Measurements from ENCODE around the gene ZNF621.
A peak's percentile ranks its signal among the peaks of the same experiment; 100 is the strongest.
"Not testable (repeated sequence)": the region's sequence is repeated elsewhere in the genome, so short reads cannot be mapped to it uniquely, and the experiment has no call there.

The ZNF621 gene

DNA sequence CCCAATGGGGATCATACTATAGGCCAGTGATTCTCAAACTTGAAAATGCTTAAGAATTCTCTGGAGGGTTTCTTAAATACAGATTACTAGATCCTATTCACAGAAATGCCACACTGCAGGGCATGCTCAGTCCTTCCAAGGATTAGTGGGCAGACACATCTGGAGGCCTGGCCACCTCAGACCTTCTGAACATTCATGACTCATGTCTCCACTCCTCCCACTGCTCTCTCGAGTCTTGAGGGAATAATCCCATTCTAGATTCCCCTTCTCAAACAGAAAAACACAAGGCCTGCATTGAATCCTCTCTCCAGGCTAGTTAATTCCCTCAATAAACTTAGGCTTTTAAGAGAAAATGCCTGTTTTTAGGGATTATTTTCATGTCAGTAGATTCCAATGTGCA is 22.1 kb downstream of the ZNF621 start:
- DNase-seq, result peak; percentile 50

DNA sequence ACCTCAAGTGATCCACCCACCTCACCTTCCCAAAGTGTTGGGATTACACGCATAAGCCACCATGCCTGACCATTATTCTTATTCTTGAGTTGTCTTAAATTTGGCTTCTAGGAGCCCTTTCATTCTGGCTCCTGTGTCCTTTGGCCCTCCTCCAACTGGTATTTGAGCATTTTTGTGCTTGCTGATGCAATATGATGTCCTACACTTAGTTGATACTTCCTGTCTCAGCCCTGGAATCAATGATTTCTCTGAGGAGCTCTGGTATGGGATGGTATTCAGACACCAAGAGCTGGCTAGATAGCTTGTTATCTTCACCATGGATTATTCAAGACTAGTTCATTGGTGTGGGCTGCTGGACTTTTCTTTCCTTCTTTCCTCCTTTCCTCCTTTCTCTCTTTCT is 25.4 kb downstream of the ZNF621 start:
- DNase-seq, result no peak

DNA sequence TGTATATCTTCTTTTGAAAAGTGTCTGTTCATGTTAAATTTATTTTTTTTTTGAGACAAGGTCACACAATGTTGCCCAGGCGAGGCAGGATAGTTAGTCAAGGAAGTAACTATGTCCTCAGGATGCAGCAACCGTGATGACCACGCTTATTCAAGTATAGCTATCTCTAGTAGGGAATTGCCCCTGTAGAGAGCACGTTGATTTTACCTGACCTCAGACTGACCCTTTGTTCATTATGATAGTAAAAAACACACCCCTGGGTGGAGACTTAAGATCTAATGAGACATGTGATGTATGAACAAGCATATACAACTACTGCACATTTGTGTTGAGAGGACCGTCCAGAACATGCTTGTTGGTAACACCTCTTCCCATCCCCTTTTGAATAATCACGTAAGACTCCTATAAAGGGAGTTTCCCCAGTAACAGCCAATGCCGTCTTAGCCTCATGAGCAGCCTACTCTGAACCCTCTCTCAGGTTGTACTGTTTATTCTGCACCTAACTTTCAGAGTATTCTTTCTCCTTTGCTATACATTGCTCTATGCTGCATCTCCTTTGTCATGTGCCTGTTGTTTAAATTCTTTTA is 32.9 kb downstream of the ZNF621 start:
- no peak for DNase-seq

DNA sequence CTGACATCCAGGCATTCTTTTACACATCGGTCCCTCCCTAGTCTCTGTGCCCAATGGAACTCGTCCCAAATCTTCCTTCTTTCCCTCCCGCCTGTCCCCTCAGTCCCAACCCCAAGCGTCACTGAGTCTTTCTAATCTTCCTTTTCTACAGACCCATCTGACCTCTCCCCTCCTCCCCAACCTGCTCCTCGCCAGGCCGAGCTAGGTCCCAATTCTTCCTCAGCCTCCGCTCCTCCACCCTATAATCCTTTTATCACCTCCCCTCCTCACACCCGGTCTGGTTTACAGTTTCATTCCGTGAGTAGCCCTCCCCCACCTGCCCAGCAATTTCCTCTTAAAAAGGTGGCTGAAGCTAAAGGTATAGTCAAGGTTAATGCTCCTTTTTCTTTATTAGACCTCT is 37.7 kb downstream of the ZNF621 start:
- DNase-seq, result peak; percentile 40

DNA sequence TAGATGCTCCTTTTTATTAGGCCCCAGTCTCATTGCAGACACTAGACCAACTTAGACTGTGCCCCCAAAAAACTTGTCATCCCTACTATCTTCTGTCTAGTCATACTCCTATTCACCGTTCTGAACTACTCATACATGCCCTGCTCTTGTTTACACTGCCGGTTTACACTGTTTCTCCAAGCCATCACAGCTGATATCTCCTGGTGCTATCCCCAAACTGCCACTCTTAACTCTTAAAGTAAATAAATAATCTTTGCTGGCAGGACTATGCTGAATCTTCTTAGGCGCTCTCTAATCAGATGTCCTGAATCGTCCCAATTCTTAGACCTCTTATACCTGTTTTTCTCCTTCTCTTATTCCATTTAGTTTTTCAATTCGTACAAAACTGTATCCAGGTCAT is 40.9 kb downstream of the ZNF621 start:
- DNase-seq, result not testable (repeated sequence)

DNA sequence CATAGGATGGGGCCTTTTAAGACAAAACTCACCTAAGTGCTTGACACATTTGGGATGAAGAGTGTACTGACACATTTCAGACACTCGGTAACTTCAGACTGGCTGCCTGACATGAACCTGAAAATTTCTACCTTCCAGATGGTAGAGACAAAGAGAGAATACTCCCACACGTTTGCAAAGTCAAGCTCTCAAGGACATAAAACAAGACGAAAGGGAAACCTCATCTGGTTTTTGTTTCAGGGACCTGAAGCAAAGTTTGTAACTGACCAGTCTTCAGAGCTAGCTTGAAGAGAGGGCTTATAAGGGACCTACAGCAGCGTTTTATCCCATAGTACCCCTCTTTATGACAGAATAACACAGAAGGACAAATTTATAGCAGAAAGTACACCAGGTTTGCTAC is 41.9 kb downstream of the ZNF621 start:
- DNase-seq, result no peak

DNA sequence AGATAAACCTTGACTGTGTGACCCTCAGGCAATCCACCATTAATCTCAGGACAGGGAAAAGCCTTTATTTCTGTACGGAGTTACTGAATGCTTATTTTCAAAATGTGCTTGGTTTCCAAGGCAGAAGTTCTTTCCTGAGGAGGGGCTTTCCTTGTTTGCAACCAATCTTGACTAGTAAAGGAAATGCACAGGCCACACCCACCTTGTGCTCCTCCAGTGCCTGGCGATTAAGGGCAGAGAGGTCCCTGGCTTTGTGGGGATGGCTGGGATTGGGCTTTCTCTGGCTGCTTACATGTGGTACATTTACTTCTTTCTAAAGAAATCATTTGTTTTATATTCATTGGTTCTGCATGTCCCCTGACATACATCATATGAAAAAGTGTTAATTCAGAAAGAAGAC is 47.8 kb downstream of the ZNF621 start:
- no peak for DNase-seq

DNA sequence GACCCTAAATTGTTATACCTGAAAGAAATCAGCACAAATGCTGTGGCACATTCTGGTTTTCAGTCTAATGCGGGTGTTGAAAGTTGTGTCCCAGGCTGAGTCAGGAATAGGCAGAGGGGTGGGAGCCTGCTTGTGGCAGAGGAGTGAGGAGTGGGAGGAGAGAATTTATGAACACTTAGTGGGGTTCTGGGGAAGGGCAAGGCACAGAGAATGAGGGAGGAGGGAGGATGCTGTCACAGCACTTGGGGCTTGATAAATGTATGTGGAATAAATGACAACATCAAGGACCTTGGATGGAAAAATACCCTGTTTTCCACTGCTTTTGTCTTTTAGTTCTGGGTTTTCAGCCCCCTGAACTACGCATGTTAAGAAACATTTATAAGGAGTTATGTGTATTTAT is 49.3 kb downstream of the ZNF621 start:
- DNase-seq, result no peak

DNA sequence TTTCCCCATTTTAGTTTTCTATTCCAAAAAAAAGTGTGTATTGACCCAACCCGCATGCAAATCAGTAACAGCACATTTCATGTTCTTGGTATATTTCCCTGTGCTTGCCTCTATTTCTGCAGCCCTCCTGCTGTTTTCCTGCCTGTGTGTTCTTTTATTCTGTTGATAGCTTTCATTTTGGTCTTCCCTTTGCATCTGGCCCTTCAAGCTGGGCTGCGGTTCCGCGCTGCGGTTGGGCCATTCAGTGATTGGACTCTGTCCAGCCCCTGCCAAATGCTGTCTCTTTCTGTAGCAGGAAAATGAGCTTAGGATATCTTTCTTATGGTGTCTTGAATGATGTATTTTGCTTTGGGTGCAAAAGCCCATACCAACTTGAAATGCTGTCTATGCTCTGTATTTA is 49.9 kb downstream of the ZNF621 start:
- no peak for DNase-seq

DNA sequence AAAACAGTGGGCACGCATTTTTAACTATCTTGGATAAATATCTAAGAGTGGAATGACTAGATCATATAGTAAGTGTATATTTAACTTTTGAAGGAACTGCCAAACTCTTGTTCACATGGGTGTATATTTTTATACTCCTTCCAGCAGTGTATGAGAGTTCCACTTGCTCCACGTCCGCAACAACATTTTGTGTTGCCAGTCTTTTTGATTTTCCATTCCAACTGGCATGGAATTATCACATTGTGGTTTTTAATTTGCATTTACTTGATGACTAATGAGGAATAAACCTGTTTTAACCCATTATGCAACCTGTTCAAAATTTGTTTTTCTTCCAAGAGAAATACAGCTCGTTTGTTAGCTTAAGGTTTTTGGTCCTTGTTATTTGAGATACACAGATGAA is 51.6 kb downstream of the ZNF621 start:
- DNase-seq, result no peak

DNA sequence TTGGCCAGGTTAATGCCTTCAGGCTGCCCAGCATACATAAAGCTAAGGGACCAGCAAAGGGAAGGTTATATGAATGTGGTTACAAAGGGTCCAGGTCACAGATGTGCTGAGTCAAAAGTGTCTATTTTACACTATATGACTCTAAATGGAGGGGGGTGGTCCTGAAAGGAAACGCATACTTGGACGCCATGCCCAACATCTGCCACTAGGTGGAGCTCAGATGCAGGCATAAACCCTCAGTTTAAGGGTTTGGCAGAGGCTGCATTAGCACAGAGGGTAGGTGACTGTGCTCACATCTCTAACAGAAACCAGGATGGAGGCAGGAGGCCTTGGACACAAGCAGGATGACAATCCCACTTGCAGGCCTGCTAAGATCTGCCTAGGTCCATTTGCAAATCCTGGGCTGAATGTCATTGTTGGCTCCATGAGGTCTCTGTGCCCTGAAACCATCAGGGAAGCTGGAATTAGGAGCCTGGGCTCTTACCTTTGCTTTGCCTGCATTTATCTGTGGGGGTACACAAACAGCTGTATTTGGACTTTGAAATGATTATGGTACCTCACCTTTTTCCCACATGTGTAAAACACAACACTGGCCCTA is 55.8 kb downstream of the ZNF621 start:
- peak; percentile 74 for DNase-seq

DNA sequence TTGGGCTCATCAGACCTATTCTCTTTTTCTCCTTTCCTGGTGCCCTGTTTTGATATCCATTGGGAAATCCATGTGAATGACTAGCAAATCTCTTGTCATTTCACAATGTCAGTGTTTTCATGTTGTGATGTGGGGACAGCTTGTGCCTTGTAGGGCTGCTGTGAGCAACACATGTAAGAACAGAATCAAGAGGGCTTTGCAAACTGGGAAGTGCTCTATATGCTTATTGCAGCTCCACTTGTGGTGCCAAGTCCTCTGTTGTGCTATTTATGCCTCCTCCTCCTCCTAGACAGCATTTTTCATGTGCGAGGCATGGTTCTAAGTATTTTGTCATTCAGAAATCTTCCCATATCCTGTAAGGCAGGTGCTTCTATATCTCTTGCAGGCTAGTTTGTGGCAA is 56.4 kb downstream of the ZNF621 start:
- no peak for DNase-seq

DNA sequence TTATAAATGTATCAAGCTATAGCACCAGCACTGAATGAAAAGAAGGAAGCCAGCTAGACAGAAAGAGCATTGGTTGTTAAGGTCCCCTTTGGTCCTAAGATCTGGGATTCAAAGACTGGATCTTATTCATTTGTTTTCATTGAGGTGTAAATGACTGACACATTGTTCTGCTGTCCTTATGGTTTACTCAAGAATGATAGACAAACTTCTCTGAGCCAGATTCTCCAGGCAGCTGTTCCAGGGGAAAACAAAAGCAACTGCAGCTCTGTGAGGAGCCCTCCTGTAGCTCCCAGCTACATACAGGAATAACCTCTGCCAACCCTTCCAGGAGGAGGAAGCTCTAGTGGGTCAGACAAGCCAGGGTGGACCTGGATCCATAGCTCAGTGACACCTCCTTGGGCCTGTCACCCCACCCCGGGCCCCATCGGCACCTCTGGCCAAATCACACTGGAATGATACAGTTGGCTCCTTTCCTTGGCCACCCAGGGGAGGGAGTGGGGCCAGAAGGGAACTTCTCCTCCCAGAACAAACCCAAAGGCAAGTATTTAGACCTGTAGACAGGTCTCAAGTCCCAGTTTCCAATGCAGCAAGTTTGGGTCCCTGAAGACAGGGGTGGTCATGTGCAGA is 57.8 kb downstream of the ZNF621 start:
- no peak for DNase-seq

DNA sequence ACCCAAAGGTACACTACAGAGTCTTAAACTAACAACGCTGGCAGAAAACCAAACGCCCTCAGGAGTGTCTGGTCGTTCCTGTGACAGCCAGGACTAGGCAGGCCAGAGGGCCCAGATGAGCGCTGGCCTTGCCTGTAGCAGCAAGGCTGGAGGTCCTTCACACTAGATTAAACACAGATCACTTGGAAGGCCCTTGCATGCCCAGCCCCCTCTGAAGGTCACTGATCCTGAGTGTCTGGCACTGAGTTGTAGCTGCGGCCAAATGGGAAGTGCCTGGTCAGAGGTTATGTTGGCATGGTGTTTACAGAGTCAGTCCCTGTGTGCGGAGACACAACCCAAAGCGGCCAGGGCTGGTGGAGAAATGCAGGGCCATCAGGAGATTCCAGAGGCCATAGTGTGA is 58.9 kb downstream of the ZNF621 start:
- DNase-seq, result no peak

DNA sequence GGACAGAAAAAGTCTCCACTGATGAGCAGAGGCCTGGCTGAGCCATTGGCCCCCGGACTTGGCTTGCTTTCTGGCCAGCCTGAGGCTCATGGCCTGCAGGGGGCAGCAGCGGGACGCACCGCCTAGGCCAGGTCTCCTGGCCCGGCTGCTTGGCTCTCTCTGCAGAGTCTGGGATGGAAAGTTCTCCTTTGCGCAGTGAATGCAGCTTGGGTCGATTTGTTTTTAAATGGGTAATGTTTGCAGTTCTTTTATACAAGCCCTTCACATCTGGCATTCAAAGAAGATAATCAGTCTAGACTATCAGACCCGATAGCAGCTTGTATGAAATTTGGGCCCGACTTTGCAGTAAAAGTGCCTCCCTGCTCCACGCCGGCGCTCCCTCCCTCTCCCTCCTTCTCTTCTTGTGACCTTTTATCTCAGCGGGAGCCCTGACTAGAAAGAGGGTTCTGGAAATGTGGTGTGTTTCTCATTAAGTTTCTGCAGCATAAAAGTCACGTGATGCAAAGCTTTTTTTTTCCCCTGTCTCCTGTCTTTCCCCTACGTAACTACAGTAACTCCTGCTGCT is 59.9 kb downstream of the ZNF621 start:
- peak; percentile 67 for DNase-seq

DNA sequence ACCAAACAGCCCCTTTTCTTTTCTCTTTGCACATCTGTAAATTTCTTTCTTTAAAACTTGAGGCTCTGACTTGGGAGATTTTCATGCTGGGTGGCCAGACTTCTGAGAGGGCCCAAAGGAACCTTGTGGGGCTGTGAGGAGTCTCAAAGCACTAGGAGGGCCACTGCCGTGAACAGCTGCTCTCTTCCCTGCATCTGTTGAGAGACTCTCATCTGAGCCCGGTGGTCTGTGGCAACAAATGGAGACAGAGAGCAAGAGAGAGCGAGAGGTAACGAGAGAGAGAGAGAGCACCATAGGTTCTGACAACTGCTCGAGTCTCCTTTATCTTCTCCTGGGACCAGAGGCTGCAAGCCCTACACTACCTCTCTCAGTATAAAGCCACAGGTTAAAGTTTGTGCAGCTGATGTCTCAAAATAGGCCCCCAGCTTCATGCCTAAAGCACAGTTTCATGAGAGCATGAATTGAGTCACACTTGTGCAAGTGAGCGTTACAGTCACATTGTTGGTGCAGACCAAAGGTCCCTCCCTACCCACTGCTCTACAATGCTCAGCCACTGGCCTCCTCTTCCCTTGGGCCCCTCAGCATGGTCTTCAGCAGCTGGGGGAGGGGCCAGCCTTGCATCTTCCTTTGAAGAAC is 60.7 kb downstream of the ZNF621 start:
- no peak for DNase-seq

DNA sequence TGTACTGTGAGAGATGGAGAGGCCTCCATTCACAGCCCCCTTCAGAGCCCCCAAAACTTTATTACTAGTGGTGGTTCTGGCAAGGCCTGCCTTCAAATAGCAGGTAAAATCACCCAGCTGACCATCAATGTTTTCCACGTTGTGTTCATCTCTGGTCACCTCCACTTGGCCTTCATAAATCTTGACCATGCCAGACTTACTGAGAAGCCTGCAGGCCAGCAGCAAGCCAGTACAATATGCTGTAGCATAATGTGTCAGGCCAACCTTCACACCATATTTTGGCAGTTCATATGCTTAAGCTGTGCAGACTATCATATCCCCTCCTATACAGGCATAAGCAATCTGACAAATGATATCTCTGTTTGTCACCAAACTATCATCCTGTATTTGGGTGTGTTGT is 62.1 kb downstream of the ZNF621 start:
- DNase-seq, result no peak

DNA sequence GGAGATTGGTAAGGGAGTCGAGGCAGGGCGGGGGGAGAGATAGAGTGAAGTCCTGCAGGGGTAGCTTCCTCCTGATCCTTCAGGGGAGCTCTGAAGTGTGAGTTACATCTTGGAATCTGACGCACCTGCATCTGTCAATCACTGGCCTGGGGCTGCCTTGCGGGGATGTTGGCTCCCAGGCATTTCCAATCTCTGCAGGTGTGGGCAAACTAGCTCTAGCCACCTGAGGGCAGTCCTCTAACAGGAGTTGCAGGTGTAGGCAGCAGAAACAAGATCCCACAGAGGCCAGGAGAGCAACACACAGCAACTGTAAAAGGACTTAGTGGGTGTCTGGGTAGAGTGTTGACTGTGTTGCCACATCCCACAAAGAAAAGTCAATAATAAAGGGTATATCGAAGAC is 63.6 kb downstream of the ZNF621 start:
- DNase-seq, result no peak

Data from NCI-H82 (cell line).